Choroid plexus epithelial cell (primary cell): ENCODE data around the gene MGME1.

Source experiments
- DNase-seq: peaks from one replicate; pipeline ENCODE4 v3.0.0-alpha.2; 2010; ENCODE audit warnings: low read depth
- H3K4me3 ChIP-seq: 2 replicates; pipeline ENCODE4 v1.5.1; 2011; ENCODE audit warnings: low read depth, mild to moderate bottlenecking, control low read depth, low read length, moderate library complexity
- TF ChIP-seq, protein P1 (sequence below): conservative IDR thresholded peaks from 2 replicates; pipeline ENCODE4 v1.5.1; 2011; ENCODE audit warnings: low read depth, mild to moderate bottlenecking, control low read depth, inconsistent platforms, low read length, moderate library complexity

MGME1 gene

GRCh38 chr20:17976305-17976704, 7.5 kb downstream of the MGME1 start:
- TF ChIP-seq, protein P1, sequence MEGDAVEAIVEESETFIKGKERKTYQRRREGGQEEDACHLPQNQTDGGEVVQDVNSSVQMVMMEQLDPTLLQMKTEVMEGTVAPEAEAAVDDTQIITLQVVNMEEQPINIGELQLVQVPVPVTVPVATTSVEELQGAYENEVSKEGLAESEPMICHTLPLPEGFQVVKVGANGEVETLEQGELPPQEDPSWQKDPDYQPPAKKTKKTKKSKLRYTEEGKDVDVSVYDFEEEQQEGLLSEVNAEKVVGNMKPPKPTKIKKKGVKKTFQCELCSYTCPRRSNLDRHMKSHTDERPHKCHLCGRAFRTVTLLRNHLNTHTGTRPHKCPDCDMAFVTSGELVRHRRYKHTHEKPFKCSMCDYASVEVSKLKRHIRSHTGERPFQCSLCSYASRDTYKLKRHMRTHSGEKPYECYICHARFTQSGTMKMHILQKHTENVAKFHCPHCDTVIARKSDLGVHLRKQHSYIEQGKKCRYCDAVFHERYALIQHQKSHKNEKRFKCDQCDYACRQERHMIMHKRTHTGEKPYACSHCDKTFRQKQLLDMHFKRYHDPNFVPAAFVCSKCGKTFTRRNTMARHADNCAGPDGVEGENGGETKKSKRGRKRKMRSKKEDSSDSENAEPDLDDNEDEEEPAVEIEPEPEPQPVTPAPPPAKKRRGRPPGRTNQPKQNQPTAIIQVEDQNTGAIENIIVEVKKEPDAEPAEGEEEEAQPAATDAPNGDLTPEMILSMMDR: no peak
- DNase-seq: no peak
- no peak overlapping the region for H3K4me3 ChIP-seq

GRCh38 chr20:17985388-17986018, 16.7 kb downstream of the MGME1 start:
- TF ChIP-seq, protein P1: no peak
- DNase-seq: no peak

DNA sequence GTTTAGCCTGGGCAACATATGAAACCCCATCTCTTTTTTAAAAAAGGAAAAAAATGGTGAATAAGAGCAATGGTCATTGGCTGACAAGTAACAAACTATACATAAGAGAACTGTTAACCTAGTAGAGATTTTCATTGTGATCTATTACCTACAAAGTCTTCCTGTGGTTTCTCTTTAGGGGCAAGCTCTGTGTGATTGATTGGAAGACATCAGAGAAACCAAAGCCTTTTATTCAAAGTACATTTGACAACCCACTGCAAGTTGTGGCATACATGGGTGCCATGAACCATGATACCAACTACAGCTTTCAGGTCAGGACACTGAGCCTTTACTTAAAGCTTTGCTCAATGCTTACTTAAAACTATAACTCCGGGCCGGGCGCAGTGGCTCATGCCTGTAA, 19.2 kb downstream of the MGME1 start:
- no peak overlapping the region for H3K4me3 ChIP-seq
- TF ChIP-seq, protein P1: no peak
- no peak for DNase-seq

More at GRCh38 chr20:17985388-17986018, 16.7 kb downstream of the MGME1 start:
- no peak overlapping the region for H3K4me3 ChIP-seq

DNA sequence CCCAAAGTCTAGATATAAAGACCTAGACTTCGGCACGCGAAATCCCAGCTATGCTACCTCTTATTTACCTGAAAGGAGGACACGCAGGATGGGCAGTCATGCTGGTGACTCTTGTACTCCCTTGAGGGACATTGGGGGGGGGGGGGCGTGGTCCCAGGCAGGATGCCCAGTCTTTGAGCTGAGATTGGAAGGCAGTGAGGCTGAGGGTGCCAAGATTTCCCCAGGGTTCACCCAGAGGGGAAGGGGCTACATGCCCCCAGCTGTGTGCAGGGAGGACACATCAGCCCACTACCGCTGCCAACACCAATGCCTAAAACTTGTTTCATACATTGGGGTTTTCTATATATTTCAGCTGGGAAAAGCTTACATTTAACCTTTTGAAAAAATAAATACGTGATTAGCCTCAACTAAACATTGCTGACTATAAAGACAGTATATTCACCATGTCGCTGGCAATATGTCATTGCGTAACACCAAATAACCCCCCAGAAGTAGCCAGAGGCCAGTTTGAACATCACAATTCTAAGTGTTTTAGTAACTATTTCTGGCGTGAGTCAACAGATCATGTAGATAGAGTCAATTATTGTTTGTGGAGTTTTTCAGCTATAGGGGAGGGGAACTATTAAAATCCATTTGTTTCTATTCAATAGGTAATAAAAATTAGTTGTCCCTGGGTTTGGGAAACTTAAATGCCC, 21.6 kb downstream of the MGME1 start:
- TF ChIP-seq, protein P1: no peak
- no peak overlapping the region for H3K4me3 ChIP-seq
- DNase-seq: no peak

- no peak for DNase-seq
- no peak overlapping the region for H3K4me3 ChIP-seq
- TF ChIP-seq, protein P1: no peak
Observed at GRCh38 chr20:17992224-17992637, 23.4 kb downstream of the MGME1 start.

DNA sequence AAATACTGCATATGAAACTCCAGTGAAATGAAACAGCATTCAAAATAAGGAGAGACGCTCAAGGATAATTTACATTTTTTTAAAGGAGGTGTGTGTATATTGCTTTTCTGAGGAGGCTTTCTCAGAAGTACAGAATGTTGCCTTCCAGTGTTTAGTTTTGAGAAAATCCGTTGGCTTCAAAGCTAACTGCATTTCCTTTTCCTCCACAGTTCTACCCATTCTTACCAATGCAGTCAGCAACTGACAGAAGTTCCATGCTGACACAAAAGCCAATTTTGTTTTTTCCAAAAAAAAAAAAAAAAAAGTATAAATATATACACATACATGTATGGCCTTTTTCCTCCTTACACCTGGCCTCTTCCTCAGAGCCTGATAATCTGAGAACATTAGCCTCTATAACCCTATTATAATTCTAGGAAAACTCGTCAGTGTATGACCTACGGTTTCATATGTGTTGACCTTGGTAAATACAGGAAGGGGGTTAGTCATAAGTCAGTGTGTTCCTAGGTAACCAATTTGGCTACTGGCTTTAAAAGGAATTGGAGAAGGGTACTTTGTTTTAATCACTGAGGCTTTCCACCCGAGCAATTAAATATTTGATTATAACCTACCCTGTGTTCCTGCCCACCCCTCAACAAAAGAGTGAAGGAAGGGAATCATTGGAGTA, 24.2 kb downstream of the MGME1 start:
- H3K4me3 ChIP-seq: no peak overlapping the region
- DNase-seq: peak; percentile 55
- TF ChIP-seq, protein P1: no peak
